Lung (tissue), 12 donors: ENCODE measurements around the gene CCND1. TPM values are rescaled to one million over a fixed set of nuclear protein-coding genes. Genes with fewer than 3 reads are reported as not detected.

Source experiments
- ATAC-seq: fragments of 200-7000 bp; cut with Tn5 transposase; one replicate; pipeline ENCODE4 v1.9.1; 2020; ENCODE audit warnings: moderate number of reproducible peaks; ENCODE audit not compliant: insufficient read depth, low FRiP score
- DNase-seq, 3 donors: peaks; one replicate each; pipeline ENCODE4 v3.0.0-alpha.2; 2013 to 2017
- H3K27ac ChIP-seq, 2 donors: one replicate each; pipeline ENCODE4 v1.5.1; 2013; ENCODE audit warnings: mild to moderate bottlenecking in 2 of 2, moderate library complexity in 2 of 2, control low read depth in 1 of 2, inconsistent platforms in 1 of 2, low read depth in 1 of 2, low read length in 1 of 2
- H3K27me3 ChIP-seq, 3 donors: one replicate each; pipeline ENCODE4 v1.5.1; 2013; ENCODE audit warnings: low read length in 2 of 3; ENCODE audit not compliant: control insufficient read depth in 3 of 3, insufficient read depth in 3 of 3
- H3K36me3 ChIP-seq, 4 donors: one replicate each; pipeline ENCODE4 v1.5.1; 2013; ENCODE audit warnings: low read length in 4 of 4, mild to moderate bottlenecking in 1 of 4, moderate library complexity in 1 of 4; ENCODE audit not compliant: control insufficient read depth in 4 of 4, insufficient read depth in 4 of 4
- H3K4me1 ChIP-seq, 5 donors: one replicate each; pipeline ENCODE4 v1.5.1; 2013; ENCODE audit warnings: low read length in 5 of 5, mild to moderate bottlenecking in 2 of 5, moderate library complexity in 1 of 5; ENCODE audit not compliant: control insufficient read depth in 5 of 5, insufficient read depth in 5 of 5
- H3K4me3 ChIP-seq: one replicate; pipeline ENCODE4 v1.5.1; 2013; ENCODE audit warnings: mild to moderate bottlenecking, control low read depth, moderate library complexity
- H3K9ac ChIP-seq, 2 donors: one replicate each; pipeline ENCODE4 v1.5.1; 2013; ENCODE audit warnings: low read length in 2 of 2, control low read depth in 1 of 2; ENCODE audit not compliant: insufficient read depth in 1 of 2
- H3K9me3 ChIP-seq, 4 donors: one replicate each; pipeline ENCODE4 v1.5.1; 2013; ENCODE audit warnings: low read length in 3 of 4, mild to moderate bottlenecking in 1 of 4, moderate library complexity in 1 of 4; ENCODE audit not compliant: control insufficient read depth in 4 of 4, insufficient read depth in 3 of 4
- CTCF ChIP-seq: IDR thresholded peaks from 2 replicates; pipeline ENCODE4 v1.5.1; 2012; ENCODE audit warnings: mild to moderate bottlenecking; ENCODE audit errors: control extremely low read depth, extremely low read depth
- WGBS, 2 donors: extraction: QIAGEN DNeasy Blood & Tissue Kit; methylation state at CpG; one replicate each; pipeline ENCODE4 v1.1.7; 2013; 5-methylcytosine and 5-hydroxymethylcytosine counted together
- polyA plus RNA-seq, 2 donors: library from polyadenylated mRNA; stranded (reverse); fragments of 200-250 nt; gene quantifications; one replicate each; pipeline ENCODE4 v1.2.1, GENCODE V29; 2013
- total RNA-seq, 2 donors: library from RNA; depleted of rRNA in 1 of 2; stranded (reverse); fragments of >200 nt in 1 of 2; gene quantifications; one replicate each; pipeline ENCODE4 v1.2.1, GENCODE V29; 2014 to 2021
- donor health status: control.
- donor health status: control.
- donor health status: Bipolar disorder and iron deficiency.
- donor health status: healthy.
- donor health status: DM: yes; HTN: yes; CAD: no.

Gene CCND1
- total and polyA plus RNA-seq, 4 donors, result 32.1 to 190 (median 84.3) TPM

- TF ChIP-seq CTCF, result no peak
- no peak overlapping the region for H3K4me3 ChIP-seq
- H3K9me3 ChIP-seq, result peaks cover 0 to 2% (median 0%) of the 10 kb centered on the region in 4 donors
- DNase-seq (no peak), ATAC-seq (no peak)
- 66 to 70% methylated on average over 15 of the region's 15 CpGs for WGBS, 2 donors
- peaks cover 0 to 15% (median 4%) of the 10 kb centered on the region in 5 donors for H3K4me1 ChIP-seq
- no peak overlapping the region for H3K9ac ChIP-seq
- peaks cover 0 to 12% (median 5%) of the 10 kb centered on the region in 3 donors for H3K27me3 ChIP-seq
- H3K27ac ChIP-seq, result no peak overlapping the region
- H3K36me3 ChIP-seq, result no peaks in the 10 kb centered on the region
Measured at GRCh38 chr11:69696749-69697468, 56.0 kb downstream of the CCND1 start.

DNA sequence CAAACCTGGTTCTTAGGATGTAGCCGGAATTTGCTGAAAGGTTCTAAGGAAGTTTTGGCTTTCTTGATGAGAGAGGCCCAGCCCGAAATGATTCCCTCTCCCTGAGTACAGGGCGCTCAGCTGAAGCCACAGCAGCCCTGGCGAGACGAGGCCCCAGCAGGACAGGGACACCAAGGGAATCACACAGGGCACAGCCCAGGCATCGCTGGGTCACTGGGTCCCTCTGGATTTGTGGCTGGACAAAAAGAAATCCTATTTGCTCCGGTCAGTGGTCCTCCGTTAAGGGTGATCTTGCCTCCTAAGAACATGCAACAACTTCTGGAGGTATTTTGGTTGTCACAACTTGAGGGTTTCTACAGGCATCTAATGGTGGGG, 56.5 kb downstream of the CCND1 start:
- WGBS, 2 donors, result 90 to 93% methylated on average over 8 of the region's 8 CpGs
- Histone ChIP-seq H3K36me3 (no peaks in the 10 kb centered on the region), H3K4me1 (peaks cover 0 to 19% (median 4%) of the 10 kb centered on the region in 5 donors), H3K4me3 (no peak overlapping the region), H3K9ac (no peak overlapping the region), H3K27me3 (peaks cover 0 to 14% (median 10%) of the 10 kb centered on the region in 3 donors), H3K27ac (no peak overlapping the region), H3K9me3 (peaks cover 0 to under 1% (median 0%) of the 10 kb centered on the region in 4 donors)
- ATAC-seq (no peak), DNase-seq (no peak)
- no peak for TF ChIP-seq CTCF

GRCh38 chr11:69697861-69698260, 56.9 kb downstream of the CCND1 start:
- Histone ChIP-seq H3K36me3 (no peaks in the 10 kb centered on the region), H3K4me1 (peaks cover 0 to 19% (median 4%) of the 10 kb centered on the region in 5 donors), H3K4me3 (no peak overlapping the region), H3K9me3 (no peaks in the 10 kb centered on the region), H3K9ac (no peak overlapping the region), H3K27ac (no peak overlapping the region), H3K27me3 (peaks cover 0 to 18% (median 14%) of the 10 kb centered on the region in 3 donors)
- DNase-seq (no peak), ATAC-seq (no peak)
- WGBS, 2 donors, result 86% methylated on average over 10 of the region's 10 CpGs
- no peak for TF ChIP-seq CTCF
